H1 (cell line): ENCODE measurements around the gene AGPAT2.

ENCODE experiments used
- CTCF ChIP-seq, 3 experiments: IDR thresholded peaks; 1 replicate in 2 of 3; 2 replicates in 1 of 3; pipeline versions ENCODE4 v1.5.1 to v1.6.1; 2011; ENCODE audit warnings: low read length in 3 of 3, mild to moderate bottlenecking in 3 of 3, inconsistent platforms in 2 of 3, low read depth in 1 of 3, moderate library complexity in 1 of 3; ENCODE audit not compliant: insufficient read depth in 1 of 3; ENCODE audit errors: control extremely low read depth in 1 of 3
- FOSL1 ChIP-seq: IDR thresholded peaks from 2 replicates; pipeline ENCODE4 v1.6.1; 2011; ENCODE audit warnings: mild to moderate bottlenecking, low read depth, low read length, moderate library complexity; ENCODE audit not compliant: insufficient read depth
- SP2 ChIP-seq: IDR thresholded peaks from 2 replicates; pipeline ENCODE4 v1.6.1; 2012; ENCODE audit warnings: mild to moderate bottlenecking, low read length, inconsistent platforms
- TCF12 ChIP-seq: IDR thresholded peaks from 2 replicates; pipeline ENCODE4 v1.6.1; 2011; ENCODE audit warnings: low read depth, mild to moderate bottlenecking, low read length
- TF ChIP-seq, protein P1 (sequence below): IDR thresholded peaks from 2 replicates; pipeline ENCODE4 v1.6.1; 2012; ENCODE audit warnings: low read length, inconsistent platforms

- TF ChIP-seq CTCF (IDR thresholded peaks at IDR 0.05; ENCODE audit: control extremely low read depth in 1 of 3, insufficient read depth in 1 of 3, low read depth in 1 of 3, low read length in 3 of 3) (no peak), TCF12 (no peak), SP2 (no peak), FOSL1 (no peak)
- TF ChIP-seq, protein P1, sequence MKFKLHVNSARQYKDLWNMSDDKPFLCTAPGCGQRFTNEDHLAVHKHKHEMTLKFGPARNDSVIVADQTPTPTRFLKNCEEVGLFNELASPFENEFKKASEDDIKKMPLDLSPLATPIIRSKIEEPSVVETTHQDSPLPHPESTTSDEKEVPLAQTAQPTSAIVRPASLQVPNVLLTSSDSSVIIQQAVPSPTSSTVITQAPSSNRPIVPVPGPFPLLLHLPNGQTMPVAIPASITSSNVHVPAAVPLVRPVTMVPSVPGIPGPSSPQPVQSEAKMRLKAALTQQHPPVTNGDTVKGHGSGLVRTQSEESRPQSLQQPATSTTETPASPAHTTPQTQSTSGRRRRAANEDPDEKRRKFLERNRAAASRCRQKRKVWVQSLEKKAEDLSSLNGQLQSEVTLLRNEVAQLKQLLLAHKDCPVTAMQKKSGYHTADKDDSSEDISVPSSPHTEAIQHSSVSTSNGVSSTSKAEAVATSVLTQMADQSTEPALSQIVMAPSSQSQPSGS, result no peak
Observed at GRCh38 chr9:136664000-136664915, 23.0 kb downstream of the AGPAT2 start.
